Measurements from ENCODE around the gene SCGB2B2. TPM values are rescaled to one million over a fixed set of nuclear protein-coding genes. Genes with fewer than 3 reads are reported as not detected.
A peak's percentile ranks its signal among the peaks of the same experiment; 100 is the strongest.

The SCGB2B2 gene
- polyA plus RNA-seq, 1 of the 3 experiments (the other 2 are of a cell fraction) = 0.03 TPM

- H3K36me3 ChIP-seq (replicated peaks in 1 of 2; ENCODE audit: control insufficient read depth in 1 of 2, insufficient read depth in 2 of 2, low read length in 1 of 2) = no peaks in the 10 kb centered on the region
- peak overlapping the region in 1 of 2 experiments; percentile 95; a peak in 2 of 4 replicates for H3K27ac ChIP-seq (ENCODE audit: low read depth in 2 of 2, low read length in 1 of 2)
- H3K4me2 ChIP-seq = no peak overlapping the region
- no peak overlapping the region; a peak in 1 of 4 replicates for H3K4me3 ChIP-seq (ENCODE audit: low read depth in 2 of 2, low read length in 1 of 2)
- H3K79me2 ChIP-seq (ENCODE audit: insufficient read depth) = no peaks in the 10 kb centered on the region
- WGBS (ENCODE audit: low lambda C conversion rate) = 23% methylated on average over 4 of the region's 5 CpGs
- no peak overlapping the region for H3K9ac ChIP-seq
- H2AFZ ChIP-seq (ENCODE audit: low read depth) = no peak overlapping the region
- no peaks in the 10 kb centered on the region for H3K9me2 ChIP-seq
- no peaks in the 10 kb centered on the region for H4K20me1 ChIP-seq (ENCODE audit: insufficient read depth)
- H3K9me3 ChIP-seq = no peaks in the 10 kb centered on the region
- TF ChIP-seq CHD2 (IDR thresholded peaks at IDR 0.05; ENCODE audit: low read length, partially characterized antibody) = peak; percentile 60
- no peak for TF ChIP-seq RFX5 (IDR thresholded peaks at IDR 0.05; ENCODE audit: low read length)
- TF ChIP-seq RAD21 (IDR thresholded peaks at IDR 0.05; ENCODE audit: low read length) = peak; percentile 14; the same call in 1 of the 2 replicates
- TF ChIP-seq POLR2AphosphoS5 (IDR thresholded peaks at IDR 0.05; ENCODE audit: low read depth, low read length) = no peak
- peak; percentile 57; the same call in 1 of the 2 replicates for TF ChIP-seq MXI1 (IDR thresholded peaks at IDR 0.05; ENCODE audit: low read depth, low read length)
- no peak for TF ChIP-seq RXRA (IDR thresholded peaks at IDR 0.05; ENCODE audit: borderline replicate concordance, low read depth)
- TF ChIP-seq MEF2A (IDR thresholded peaks at IDR 0.05; ENCODE audit: borderline replicate concordance, low read depth) = no peak
- peak; percentile 69; the same call in 1 of the 2 replicates for TF ChIP-seq RCOR1 (IDR thresholded peaks at IDR 0.05; ENCODE audit: low read length)
- no peak for TF ChIP-seq GABPA (IDR thresholded peaks at IDR 0.05; ENCODE audit: low read depth)
- no peak for TF ChIP-seq YY1 (IDR thresholded peaks at IDR 0.05; ENCODE audit: low read depth)
- TF ChIP-seq FOXJ3 (CRISPR knock-in tag; IDR thresholded peaks at IDR 0.05) = peak; percentile 84; the same call in 1 of the 2 replicates
- TF ChIP-seq TAF1 (IDR thresholded peaks at IDR 0.05; ENCODE audit: borderline replicate concordance, low read depth, low read length) = no peak
- TF ChIP-seq CTCF (IDR thresholded peaks at IDR 0.05) = no peak
- peak; percentile 86 for TF ChIP-seq GATA2 (CRISPR knock-in tag; IDR thresholded peaks at IDR 0.05)
- no peak for TF ChIP-seq NRF1 (IDR thresholded peaks at IDR 0.05; ENCODE audit: low read depth, low read length)
- TF ChIP-seq ZBTB33 (IDR thresholded peaks at IDR 0.05; ENCODE audit: borderline replicate concordance, low read depth) = no peak
- TF ChIP-seq EP300 (IDR thresholded peaks at IDR 0.05; ENCODE audit: borderline replicate concordance in 1 of 2, low read depth in 1 of 2, low read length in 1 of 2) = peak in 1 of 2 experiments; percentile 87; a peak in 2 of 4 replicates
- no peak for TF ChIP-seq IRF3 (IDR thresholded peaks at IDR 0.05; ENCODE audit: low read depth, low read length)
- TF ChIP-seq NFIC (IDR thresholded peaks at IDR 0.05; ENCODE audit: borderline replicate concordance) = no peak
- DNase-seq = peak; percentile 77
- ChIA-PET POLR2A (interaction anchor here (0.7 to 2.0 kb wide), 3 partner anchors 16 to 883 kb away, joined by 4 to 22 read pairs (median 4); partner anchors contain the start of genes SCGB2B2 and ZNF302), CTCF (interaction anchor here (0.8 to 2.0 kb wide), 6 partner anchors 16 to 868 kb away, joined by 3 to 8 read pairs (median 4); no protein-coding TSS in a partner anchor)
- H3K27me3 ChIP-seq (ENCODE audit: insufficient read depth) = no peaks in the 10 kb centered on the region
- H3K4me1 ChIP-seq (ENCODE audit: control insufficient read depth in 1 of 2, insufficient read depth in 2 of 2, low read depth in 1 of 2, low read length in 1 of 2) = peaks cover 0 to 34% of the 10 kb centered on the region in 2 experiments; a peak in 2 of 4 replicates
- no peaks in the 10 kb centered on the region for H3F3A ChIP-seq (replicated peaks; ENCODE audit: insufficient read depth)
Observed at GRCh38 chr19:34645551-34645950, 31.4 kb downstream of the SCGB2B2 start.

Data from SK-N-SH (cell line).